ENCODE results near the gene BAHD1. TPM values are rescaled to one million over a fixed set of nuclear protein-coding genes. Genes with fewer than 3 reads are reported as not detected.

Gene BAHD1
- total and polyA plus RNA-seq, 2 experiments from 2014 or later, result 13.9 to 17.2 TPM

- Histone ChIP-seq H3K27ac (no peak overlapping the region), H3K36me3 (replicated peaks; ENCODE audit: insufficient read depth, low read depth) (no peaks in the 10 kb centered on the region), H3K27me3 (no peaks in the 10 kb centered on the region), H3K4me2 (no peak overlapping the region), H3K4me1 (ENCODE audit: insufficient read depth) (peaks cover 6% of the 10 kb centered on the region), H3K9me2 (replicated peaks; ENCODE audit: insufficient read depth) (no peaks in the 10 kb centered on the region), H2AFZ (no peak overlapping the region), H4K20me1 (ENCODE audit: insufficient read depth, poor library complexity, severe bottlenecking) (no peaks in the 10 kb centered on the region), H3K9me3 (ENCODE audit: low read depth) (no peaks in the 10 kb centered on the region), H3K79me2 (no peaks in the 10 kb centered on the region), H3K4me3 (no peak overlapping the region)
- DNase-seq (ENCODE audit: low spot score), result no peak
- no peak for TF ChIP-seq CTCF (IDR thresholded peaks at IDR 0.05; ENCODE audit: poor library complexity)
- no peak for TF ChIP-seq EZH2phosphoT487 (IDR thresholded peaks at IDR 0.05; ENCODE audit: low read depth, severe bottlenecking, unreplicated experiment)
Measured at GRCh38 chr15:40479024-40479423, 38.3 kb downstream of the BAHD1 start.

- no peaks in the 10 kb centered on the region for H3K9me2 ChIP-seq (replicated peaks; ENCODE audit: insufficient read depth)
- WGBS (ENCODE audit: low lambda C conversion rate, missing lambda C conversion rate), result 70% methylated on average over 1 of the region's 1 CpG
- H4K20me1 ChIP-seq (ENCODE audit: insufficient read depth, poor library complexity, severe bottlenecking), result no peaks in the 10 kb centered on the region
Measured at GRCh38 chr15:40481341-40482074, 40.8 kb downstream of the BAHD1 start.

DNA sequence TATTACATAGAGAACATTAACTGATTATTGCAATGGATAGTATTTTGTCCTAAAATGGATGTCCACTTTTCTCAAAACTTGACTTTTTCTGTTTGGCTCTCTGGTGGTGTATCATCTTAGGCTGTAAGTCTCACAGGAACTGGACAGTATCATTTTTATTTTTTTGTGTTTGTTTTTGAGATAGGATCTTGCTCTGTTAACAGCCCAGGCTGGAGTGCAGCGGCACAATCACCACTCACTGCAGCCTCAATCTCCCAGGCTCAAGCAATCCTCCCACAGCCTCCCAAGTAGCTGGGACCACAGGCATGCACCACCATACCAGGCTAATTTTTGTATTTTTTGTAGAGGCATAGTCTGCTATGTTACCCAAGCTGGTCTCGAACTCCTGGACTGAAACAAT lies 43.2 kb downstream of the BAHD1 start:
- H3K9me3 ChIP-seq (ENCODE audit: low read depth), result no peaks in the 10 kb centered on the region
- TF ChIP-seq CTCF (IDR thresholded peaks at IDR 0.05; ENCODE audit: poor library complexity) (no peak), EZH2phosphoT487 (IDR thresholded peaks at IDR 0.05; ENCODE audit: low read depth, severe bottlenecking, unreplicated experiment) (no peak), EZH2 (IDR thresholded peaks at IDR 0.05; ENCODE audit: borderline replicate concordance) (no peak)
- WGBS (ENCODE audit: low lambda C conversion rate, missing lambda C conversion rate), result 94% methylated on average over 2 of the region's 2 CpGs
- no peaks in the 10 kb centered on the region for H3K36me3 ChIP-seq (replicated peaks; ENCODE audit: insufficient read depth, low read depth)
- H3K27ac ChIP-seq, result no peak overlapping the region
- no peaks in the 10 kb centered on the region for H3K4me1 ChIP-seq (ENCODE audit: insufficient read depth)
- no peak overlapping the region for H3K4me2 ChIP-seq
- H4K20me1 ChIP-seq (ENCODE audit: insufficient read depth, poor library complexity, severe bottlenecking), result no peaks in the 10 kb centered on the region
- H3K9me2 ChIP-seq (replicated peaks; ENCODE audit: insufficient read depth), result no peaks in the 10 kb centered on the region
- no peaks in the 10 kb centered on the region for H3K27me3 ChIP-seq
- no peak overlapping the region for H2AFZ ChIP-seq
- no peak overlapping the region for H3K4me3 ChIP-seq
- no peak for DNase-seq (ENCODE audit: low spot score)
- no peaks in the 10 kb centered on the region for H3K79me2 ChIP-seq

More at GRCh38 chr15:40481341-40482074, 40.8 kb downstream of the BAHD1 start:
- Histone ChIP-seq H3K9me3 (ENCODE audit: low read depth) (no peaks in the 10 kb centered on the region), H2AFZ (no peak overlapping the region), H3K27ac (no peak overlapping the region), H3K4me3 (no peak overlapping the region), H3K4me2 (no peak overlapping the region), H3K27me3 (no peaks in the 10 kb centered on the region), H3K79me2 (no peaks in the 10 kb centered on the region), H3K4me1 (ENCODE audit: insufficient read depth) (peaks cover 6% of the 10 kb centered on the region), H3K36me3 (replicated peaks; ENCODE audit: insufficient read depth, low read depth) (no peaks in the 10 kb centered on the region)
- TF ChIP-seq EZH2 (IDR thresholded peaks at IDR 0.05; ENCODE audit: borderline replicate concordance) (no peak), CTCF (IDR thresholded peaks at IDR 0.05; ENCODE audit: poor library complexity) (no peak), EZH2phosphoT487 (IDR thresholded peaks at IDR 0.05; ENCODE audit: low read depth, severe bottlenecking, unreplicated experiment) (no peak)
- DNase-seq (ENCODE audit: low spot score), result no peak
